Karpas-422 (cell line): ENCODE measurements around the gene CNGA1. TPM values are rescaled to one million over a fixed set of nuclear protein-coding genes. Genes with fewer than 3 reads are reported as not detected.
"Not testable (repeated sequence)": the region's sequence is repeated elsewhere in the genome, so short reads cannot be mapped to it uniquely, and the experiment has no call there.

Source experiments
- DNase-seq: peaks from one replicate; pipeline ENCODE4 v3.0.0-alpha.2; 2015
- H2AFZ ChIP-seq: fragments of 200-600 bp; sonication (generic); 2 replicates; pipeline ENCODE4 v1.6.1; 2014; ENCODE audit warnings: antibody characterized with exemption, low read length, mixed read lengths
- H3K27ac ChIP-seq: fragments of 200-600 bp; sonication (generic); 2 replicates; pipeline ENCODE4 v1.5.1; 2014; ENCODE audit warnings: mild to moderate bottlenecking, low read length, moderate library complexity
- H3K27me3 ChIP-seq: fragments of 200-600 bp; sonication (generic); 2 replicates; pipeline ENCODE4 v1.6.1; 2014; ENCODE audit warnings: low read length, mixed read lengths
- H3K36me3 ChIP-seq: fragments of 200-600 bp; sonication (generic); 2 replicates; pipeline ENCODE4 v1.6.1; 2014; ENCODE audit warnings: low read length, mixed read lengths; ENCODE audit not compliant: insufficient read depth
- H3K4me1 ChIP-seq: fragments of 200-600 bp; sonication (generic); 2 replicates; pipeline ENCODE4 v1.6.1; 2014; ENCODE audit warnings: mild to moderate bottlenecking, low read length, mixed read lengths
- H3K4me2 ChIP-seq: fragments of 200-600 bp; sonication (generic); 2 replicates; pipeline ENCODE4 v1.6.1; 2014; ENCODE audit warnings: low read length, low read depth, mild to moderate bottlenecking; ENCODE audit not compliant: poor library complexity, severe bottlenecking
- H3K4me3 ChIP-seq: fragments of 200-600 bp; sonication (generic); 2 replicates; pipeline ENCODE4 v1.5.1; 2014; ENCODE audit warnings: mild to moderate bottlenecking, antibody characterized with exemption, low read length, mixed read lengths
- H3K79me2 ChIP-seq: fragments of 200-600 bp; sonication (generic); 2 replicates; pipeline ENCODE4 v1.6.1; 2014; ENCODE audit warnings: mild to moderate bottlenecking, low read length, mixed read lengths
- H3K9ac ChIP-seq: fragments of 200-600 bp; sonication (generic); 2 replicates; pipeline ENCODE4 v1.6.0; 2014; ENCODE audit warnings: low read length
- H3K9me2 ChIP-seq: fragments of 200-600 bp; sonication (generic), shearing (Covaris generic); replicated peaks from 2 replicates; pipeline ENCODE4 v1.6.0; 2014; ENCODE audit warnings: mild to moderate bottlenecking, low read length, moderate library complexity; ENCODE audit not compliant: insufficient read depth
- H3K9me3 ChIP-seq: fragments of 300-700, 200-600 bp; sonication (generic); 2 replicates; pipeline ENCODE4 v1.6.1; 2014; ENCODE audit warnings: low read length, mixed read lengths
- H4K20me1 ChIP-seq: fragments of 200-600 bp; sonication (generic); 2 replicates; pipeline ENCODE4 v1.6.1; 2014; ENCODE audit warnings: mild to moderate bottlenecking, antibody characterized with exemption, low read length, low read depth; ENCODE audit not compliant: insufficient read depth
- total RNA-seq: library from RNA; depleted of rRNA; stranded (reverse); fragments of >200 nt; shearing (Covaris generic); gene quantifications from 2 replicates; pipeline ENCODE4 v1.2.3, GENCODE V29; 2014; ENCODE audit warnings: low replicate concordance

The CNGA1 gene
- total RNA-seq, 1 experiment from 2014 or later, result not detected

DNA sequence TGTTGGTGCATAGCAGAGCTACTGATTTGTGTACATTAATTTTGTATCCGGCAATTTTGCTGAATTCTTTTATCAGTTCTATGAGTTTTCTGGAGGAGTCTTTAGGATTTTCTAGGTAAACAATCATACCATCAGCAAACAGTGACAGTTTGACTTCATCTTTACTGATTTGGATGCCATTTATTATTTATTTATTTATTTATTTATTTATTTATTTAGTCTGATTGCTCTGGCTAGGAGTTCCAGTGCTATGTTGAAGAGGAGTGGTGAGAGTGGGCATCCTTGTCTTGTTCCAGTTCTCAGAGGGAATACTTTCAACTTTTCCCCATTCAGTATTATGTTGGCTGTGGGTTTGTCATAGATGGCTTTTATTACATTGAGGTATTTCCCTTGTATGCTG lies 24.0 kb downstream of the CNGA1 start:
- H3K4me2 ChIP-seq, result not testable (repeated sequence)

DNA sequence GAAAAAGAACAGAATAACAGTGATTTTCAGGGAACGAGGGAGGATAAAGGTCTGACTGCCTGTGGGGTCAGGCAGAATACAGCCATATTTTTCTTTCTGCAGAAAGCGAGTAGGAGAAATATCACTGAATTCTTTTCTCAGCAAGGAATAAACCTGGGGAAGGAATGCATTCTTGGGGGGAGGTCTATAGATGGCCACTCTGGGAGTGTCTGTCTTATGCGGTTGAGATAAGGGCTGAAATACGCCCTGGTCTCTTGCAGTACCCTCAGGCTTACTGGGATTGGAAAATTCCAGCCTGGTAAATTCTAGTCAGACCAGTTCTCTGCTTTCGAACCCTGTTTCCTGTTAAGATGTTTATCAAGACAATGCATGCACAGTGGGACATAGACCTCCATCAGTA lies 26.3 kb downstream of the CNGA1 start:
- Histone ChIP-seq H3K9me2 (no peaks in the 10 kb centered on the region), H3K4me1 (no peaks in the 10 kb centered on the region), H3K4me3 (no peak overlapping the region), H3K9ac (no peak overlapping the region), H4K20me1 (no peaks in the 10 kb centered on the region), H3K4me2 (no peak overlapping the region), H3K9me3 (no peaks in the 10 kb centered on the region), H3K36me3 (no peaks in the 10 kb centered on the region), H2AFZ (no peak overlapping the region), H3K27me3 (no peaks in the 10 kb centered on the region), H3K27ac (no peak overlapping the region), H3K79me2 (no peaks in the 10 kb centered on the region)
- no peak for DNase-seq

More for the DNA sequence above, 24.0 kb downstream of the CNGA1 start:
- not testable (repeated sequence) for H3K4me3 ChIP-seq, H3K36me3 ChIP-seq, H3K9me2 ChIP-seq, DNase-seq, H3K27ac ChIP-seq, H4K20me1 ChIP-seq, H3K9me3 ChIP-seq, H3K4me1 ChIP-seq, H3K79me2 ChIP-seq, H3K27me3 ChIP-seq, H3K9ac ChIP-seq, H2AFZ ChIP-seq

DNA sequence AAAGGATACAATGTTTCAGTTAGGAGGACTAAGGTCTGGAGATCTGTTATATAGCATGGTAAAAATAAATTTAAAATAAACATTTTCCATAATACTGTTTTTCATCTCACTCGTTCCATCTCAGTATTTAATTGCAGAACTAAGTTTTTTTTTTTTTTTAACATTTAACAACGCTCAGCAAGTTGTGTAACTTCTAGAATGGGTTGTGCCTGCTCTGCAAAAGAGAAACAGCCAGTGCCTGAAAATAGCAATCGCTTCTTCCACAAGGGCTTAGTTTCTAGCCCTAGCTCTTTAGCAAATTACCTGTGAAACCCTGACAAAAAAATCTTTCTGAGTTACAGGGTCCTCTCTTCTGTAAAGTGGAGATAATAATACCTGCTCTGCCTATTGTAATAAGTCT lies 41.9 kb downstream of the CNGA1 start:
- no peak overlapping the region for H3K4me3 ChIP-seq
- no peak for DNase-seq
- H3K79me2 ChIP-seq, result no peaks in the 10 kb centered on the region
- H3K9me2 ChIP-seq, result no peaks in the 10 kb centered on the region
- H2AFZ ChIP-seq, result no peak overlapping the region
- H3K4me2 ChIP-seq, result no peak overlapping the region
- peaks cover 3% of the 10 kb centered on the region; the same call in 1 of the 2 replicates for H3K4me1 ChIP-seq
- no peak overlapping the region for H3K27ac ChIP-seq
- H4K20me1 ChIP-seq, result no peaks in the 10 kb centered on the region
- H3K36me3 ChIP-seq, result no peaks in the 10 kb centered on the region
- H3K9ac ChIP-seq, result no peak overlapping the region
- H3K9me3 ChIP-seq, result no peaks in the 10 kb centered on the region
- H3K27me3 ChIP-seq, result no peaks in the 10 kb centered on the region

DNA sequence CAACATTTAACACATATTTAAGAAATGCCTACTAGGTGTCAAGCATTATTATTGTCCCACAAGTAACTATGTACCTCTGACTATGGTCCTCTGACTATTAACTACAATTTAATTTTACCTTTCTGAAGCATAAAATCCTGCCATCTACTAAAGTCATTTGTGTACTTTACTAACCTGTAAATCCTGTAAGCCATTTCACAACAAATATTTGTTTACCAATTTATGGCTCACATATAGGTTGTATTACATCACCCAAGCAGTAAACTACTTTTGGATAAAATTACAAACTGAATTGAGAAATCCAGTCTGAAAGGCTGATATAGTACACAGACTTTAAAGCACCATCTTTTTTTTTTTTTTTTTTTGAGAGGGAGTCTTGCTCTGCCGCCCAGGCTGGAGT lies 43.8 kb downstream of the CNGA1 start:
- Histone ChIP-seq H3K9me2 (no peaks in the 10 kb centered on the region), H3K27me3 (no peaks in the 10 kb centered on the region), H2AFZ (no peak overlapping the region), H3K79me2 (no peaks in the 10 kb centered on the region), H3K27ac (no peak overlapping the region), H3K4me1 (peaks cover 3% of the 10 kb centered on the region; the same call in 1 of the 2 replicates), H4K20me1 (no peaks in the 10 kb centered on the region), H3K9ac (no peak overlapping the region), H3K4me2 (no peak overlapping the region), H3K9me3 (no peaks in the 10 kb centered on the region), H3K36me3 (no peaks in the 10 kb centered on the region), H3K4me3 (no peak overlapping the region)
- no peak for DNase-seq

DNA sequence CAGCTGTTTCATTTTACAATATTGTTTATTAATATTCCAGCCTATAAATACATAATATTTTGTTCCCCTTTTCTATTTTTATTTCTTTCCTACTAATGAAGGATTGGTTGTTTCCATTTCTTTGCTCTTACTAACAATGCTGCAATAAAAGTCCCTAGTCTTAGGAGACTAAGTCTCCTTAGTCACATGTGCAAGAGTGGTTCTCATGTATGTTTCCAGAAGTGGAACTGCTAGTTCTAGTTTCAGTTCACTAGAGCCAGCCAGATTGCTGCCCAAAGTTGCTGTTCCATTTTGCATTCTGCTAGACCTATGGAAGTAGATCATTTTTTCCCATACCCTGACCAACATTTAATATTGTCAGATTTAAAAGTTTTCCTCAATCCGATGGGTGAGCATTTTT lies 44.3 kb downstream of the CNGA1 start:
- H3K9me3 ChIP-seq, result no peaks in the 10 kb centered on the region
- no peak overlapping the region for H3K4me2 ChIP-seq
- DNase-seq, result no peak
- no peak overlapping the region for H3K9ac ChIP-seq
- H3K79me2 ChIP-seq, result no peaks in the 10 kb centered on the region
- H3K27me3 ChIP-seq, result no peaks in the 10 kb centered on the region
- H3K27ac ChIP-seq, result no peak overlapping the region
- H4K20me1 ChIP-seq, result no peaks in the 10 kb centered on the region
- no peak overlapping the region for H3K4me3 ChIP-seq
- no peaks in the 10 kb centered on the region for H3K9me2 ChIP-seq
- H2AFZ ChIP-seq, result no peak overlapping the region
- peaks cover 3% of the 10 kb centered on the region; the same call in 1 of the 2 replicates for H3K4me1 ChIP-seq
- H3K36me3 ChIP-seq, result no peaks in the 10 kb centered on the region

DNA sequence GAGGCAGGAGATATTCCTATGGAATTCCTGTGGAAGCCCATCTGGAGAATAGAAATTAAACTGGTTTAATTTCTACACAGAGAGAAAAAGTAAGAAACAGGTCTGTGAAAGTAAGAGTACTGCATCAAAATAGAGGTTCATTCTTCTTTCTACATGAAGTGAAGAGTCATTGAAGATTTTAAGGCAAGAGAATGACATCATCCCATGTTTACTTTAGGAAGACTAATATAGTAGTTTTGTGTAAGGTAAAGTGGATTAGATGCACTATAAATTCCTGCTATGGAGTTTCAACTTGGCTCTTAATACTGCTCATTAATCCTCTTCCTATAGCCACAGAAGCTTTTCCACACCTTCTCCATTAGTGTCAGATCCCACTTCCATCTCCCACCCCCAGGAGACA lies 47.6 kb downstream of the CNGA1 start:
- Histone ChIP-seq H3K4me1 (peaks cover 3% of the 10 kb centered on the region; the same call in 1 of the 2 replicates), H3K9me3 (no peaks in the 10 kb centered on the region), H3K36me3 (no peaks in the 10 kb centered on the region), H4K20me1 (no peaks in the 10 kb centered on the region), H3K79me2 (no peaks in the 10 kb centered on the region), H3K4me2 (no peak overlapping the region), H3K4me3 (no peak overlapping the region), H3K27ac (no peak overlapping the region), H3K9ac (no peak overlapping the region), H2AFZ (no peak overlapping the region), H3K27me3 (no peaks in the 10 kb centered on the region), H3K9me2 (no peaks in the 10 kb centered on the region)
- no peak for DNase-seq

DNA sequence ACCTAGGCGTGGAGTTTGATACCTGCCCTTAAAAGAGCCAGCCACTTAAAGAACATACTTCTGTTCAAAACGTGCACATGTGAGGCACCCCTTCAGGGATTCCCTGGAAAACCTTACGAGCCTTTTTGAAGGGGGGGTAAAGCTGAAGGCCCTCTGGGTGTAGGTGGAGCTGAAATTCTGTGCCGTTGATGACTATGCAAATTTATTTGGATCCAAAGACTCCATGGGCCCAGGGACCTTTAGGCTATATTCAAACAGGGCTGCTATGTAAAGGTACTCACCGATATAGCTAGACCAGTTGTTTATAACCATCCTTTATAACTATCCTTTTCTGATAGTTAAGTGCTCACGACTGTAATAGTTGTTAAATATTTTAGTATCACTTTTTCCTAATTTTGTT lies 61.8 kb downstream of the CNGA1 start:
- Histone ChIP-seq H3K9me2 (no peaks in the 10 kb centered on the region), H3K79me2 (no peaks in the 10 kb centered on the region), H3K4me3 (no peak overlapping the region), H3K9ac (no peak overlapping the region), H2AFZ (no peak overlapping the region), H3K9me3 (no peaks in the 10 kb centered on the region), H3K36me3 (no peaks in the 10 kb centered on the region), H3K4me2 (no peak overlapping the region), H3K4me1 (no peaks in the 10 kb centered on the region), H3K27ac (no peak overlapping the region), H3K27me3 (no peaks in the 10 kb centered on the region), H4K20me1 (no peaks in the 10 kb centered on the region)
- DNase-seq, result no peak

DNA sequence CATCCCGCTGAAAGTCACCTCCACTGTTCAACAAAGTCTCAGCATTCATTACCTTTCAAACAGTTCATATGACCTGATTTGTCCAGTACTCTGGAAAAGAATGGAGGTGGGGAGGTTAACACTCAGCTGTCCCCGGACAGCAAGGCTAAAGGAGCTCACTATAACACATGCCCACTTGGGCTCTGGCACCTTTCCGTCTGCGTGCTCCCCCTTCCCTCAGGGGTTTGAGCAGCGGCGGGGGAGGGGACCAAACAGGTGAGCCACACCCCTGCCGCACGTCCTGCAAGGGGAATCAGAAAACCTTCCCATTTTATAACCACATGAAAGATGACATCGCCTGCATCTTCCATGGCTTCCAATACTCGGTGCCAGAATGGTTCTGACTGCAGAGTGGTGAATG lies 62.2 kb downstream of the CNGA1 start:
- H3K4me1 ChIP-seq, result no peaks in the 10 kb centered on the region
- H3K9ac ChIP-seq, result no peak overlapping the region
- no peaks in the 10 kb centered on the region for H3K79me2 ChIP-seq
- H3K4me2 ChIP-seq, result no peak overlapping the region
- no peak overlapping the region for H3K27ac ChIP-seq
- H3K4me3 ChIP-seq, result no peak overlapping the region
- no peak overlapping the region for H2AFZ ChIP-seq
- H3K9me2 ChIP-seq, result no peaks in the 10 kb centered on the region
- H3K27me3 ChIP-seq, result no peaks in the 10 kb centered on the region
- H3K9me3 ChIP-seq, result no peaks in the 10 kb centered on the region
- no peaks in the 10 kb centered on the region for H3K36me3 ChIP-seq
- H4K20me1 ChIP-seq, result no peaks in the 10 kb centered on the region
- DNase-seq, result no peak
